ENCODE results near the gene MXI1. TPM values are rescaled to one million over a fixed set of nuclear protein-coding genes. Genes with fewer than 3 reads are reported as not detected.

MXI1 gene
- total RNA-seq, 1 donor from 2014 or later: 49.8 TPM

GRCh38 chr10:110317866-110318850 is 110.8 kb downstream of the MXI1 start:
- H3K27me3 ChIP-seq: no peaks in the 10 kb centered on the region
- no peaks in the 10 kb centered on the region for H3K9me3 ChIP-seq
- H3K27ac ChIP-seq: no peak overlapping the region
- no peak for DNase-seq (ENCODE audit: extremely low spot score in 2 of 2)
- H3K4me3 ChIP-seq: no peak overlapping the region
- TF ChIP-seq POLR2A (IDR thresholded peaks at IDR 0.05) (no peak), POLR2AphosphoS5 (IDR thresholded peaks at IDR 0.05; ENCODE audit: insufficient read depth in 1 of 2, low read depth in 1 of 2) (no peak), CTCF (IDR thresholded peaks at IDR 0.05) (no peak)
- no peaks in the 10 kb centered on the region for H3K4me1 ChIP-seq
- no peaks in the 10 kb centered on the region for H3K36me3 ChIP-seq
- intact Hi-C loops (cut with DNase I): loop anchor here (10.0 kb wide), 1 partner anchor 187 kb away; no protein-coding TSS in a partner anchor

- H3K9me3 ChIP-seq: no peaks in the 10 kb centered on the region
- intact Hi-C loops (cut with DNase I): loop anchor here (5.0 kb wide), 1 partner anchor 1135 kb away; no protein-coding TSS in a partner anchor
- TF ChIP-seq POLR2A (IDR thresholded peaks at IDR 0.05) (no peak), CTCF (IDR thresholded peaks at IDR 0.05) (no peak), POLR2AphosphoS5 (IDR thresholded peaks at IDR 0.05; ENCODE audit: insufficient read depth in 1 of 2, low read depth in 1 of 2) (no peak)
- no peaks in the 10 kb centered on the region for H3K27me3 ChIP-seq
- no peak overlapping the region for H3K27ac ChIP-seq
- no peaks in the 10 kb centered on the region for H3K36me3 ChIP-seq
- H3K4me3 ChIP-seq: no peak overlapping the region
- no peaks in the 10 kb centered on the region for H3K4me1 ChIP-seq
- DNase-seq (ENCODE audit: extremely low spot score in 2 of 2): no peak
Observed at GRCh38 chr10:110321869-110322620, 114.6 kb downstream of the MXI1 start.

GRCh38 chr10:110323503-110323902 is 116.1 kb downstream of the MXI1 start:
- no peak for TF ChIP-seq POLR2A (IDR thresholded peaks at IDR 0.05)
- TF ChIP-seq POLR2AphosphoS5 (IDR thresholded peaks at IDR 0.05; ENCODE audit: insufficient read depth in 1 of 2, low read depth in 1 of 2): no peak
- TF ChIP-seq CTCF (IDR thresholded peaks at IDR 0.05): no peak
- DNase-seq (ENCODE audit: extremely low spot score in 2 of 2): no peak
- no peaks in the 10 kb centered on the region for H3K27me3 ChIP-seq
- H3K4me1 ChIP-seq: no peaks in the 10 kb centered on the region
- H3K4me3 ChIP-seq: no peak overlapping the region
- intact Hi-C loops (cut with DNase I): loop anchor here (5.0 kb wide), 1 partner anchor 1134 kb away; no protein-coding TSS in a partner anchor
- H3K36me3 ChIP-seq: no peaks in the 10 kb centered on the region
- no peaks in the 10 kb centered on the region for H3K9me3 ChIP-seq
- H3K27ac ChIP-seq: no peak overlapping the region

GRCh38 chr10:110324201-110324804 is 116.9 kb downstream of the MXI1 start:
- no peaks in the 10 kb centered on the region for H3K27me3 ChIP-seq
- no peaks in the 10 kb centered on the region for H3K4me1 ChIP-seq
- H3K9me3 ChIP-seq: no peaks in the 10 kb centered on the region
- intact Hi-C loops (cut with DNase I): loop anchor here (5.0 kb wide), 1 partner anchor 1133 kb away; no protein-coding TSS in a partner anchor
- no peaks in the 10 kb centered on the region for H3K36me3 ChIP-seq
- no peak for DNase-seq (ENCODE audit: extremely low spot score in 2 of 2)
- H3K27ac ChIP-seq: no peak overlapping the region
- no peak overlapping the region for H3K4me3 ChIP-seq
- TF ChIP-seq POLR2AphosphoS5 (IDR thresholded peaks at IDR 0.05; ENCODE audit: insufficient read depth in 1 of 2, low read depth in 1 of 2): no peak
- no peak for TF ChIP-seq CTCF (IDR thresholded peaks at IDR 0.05)
- no peak for TF ChIP-seq POLR2A (IDR thresholded peaks at IDR 0.05)
